Stimulated activated CD4-positive, alpha-beta T cell treated with anti-CD3 and anti-CD28 coated beads, Interleukin-15, amount 100 ng/mL, for 48 hours (primary cell): ENCODE measurements around the gene ACTG1.
A peak's percentile ranks its signal among the peaks of the same experiment; 100 is the strongest.
"Not testable (repeated sequence)": the region's sequence is repeated elsewhere in the genome, so short reads cannot be mapped to it uniquely, and the experiment has no call there.

Source experiments
- DNase-seq, 2 donors: peaks; one replicate each; pipeline ENCODE4 v3.0.0-alpha.2; 2020; ENCODE audit warnings: low read depth in 2 of 2

ACTG1 gene

DNA sequence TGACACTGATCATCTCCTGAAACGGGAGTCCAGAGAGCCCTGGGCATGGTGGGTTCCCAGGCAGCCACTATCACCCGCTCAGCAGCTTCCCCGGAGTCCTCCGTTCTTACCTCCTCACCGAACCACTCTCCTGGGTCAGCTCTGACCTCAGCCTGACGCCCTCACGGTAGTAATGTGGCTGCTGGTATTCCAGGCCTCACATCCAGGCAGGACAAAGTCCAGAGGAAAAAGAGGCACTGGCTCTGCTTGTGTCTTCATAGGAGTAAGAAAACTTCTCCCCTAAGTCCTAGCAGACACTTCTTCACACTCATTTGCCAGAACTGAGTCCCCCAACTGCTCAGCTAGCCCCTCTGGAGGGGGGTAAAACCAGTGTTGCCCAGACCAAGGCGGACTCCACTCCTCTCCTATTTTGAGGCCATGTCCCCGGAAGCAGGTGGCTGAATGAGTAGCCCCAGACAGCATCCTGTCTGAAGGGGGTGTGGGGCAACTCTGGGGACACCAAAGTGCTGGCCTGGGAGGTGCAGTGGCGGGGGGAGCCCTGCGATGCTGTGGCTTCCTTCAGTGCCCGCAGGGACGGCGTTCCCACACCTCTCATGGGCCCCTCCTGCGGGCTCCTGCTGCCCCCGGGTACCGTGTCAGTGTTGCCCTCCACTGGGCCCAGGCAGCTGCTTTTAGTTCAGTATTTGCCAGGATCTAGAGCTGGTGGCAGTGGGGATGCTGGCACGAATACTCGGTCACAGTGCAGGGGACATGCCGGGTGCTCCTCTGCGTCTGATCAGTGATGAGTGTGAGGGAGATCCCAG, 20.9 kb upstream of the ACTG1 start:
- DNase-seq = no peak

DNA sequence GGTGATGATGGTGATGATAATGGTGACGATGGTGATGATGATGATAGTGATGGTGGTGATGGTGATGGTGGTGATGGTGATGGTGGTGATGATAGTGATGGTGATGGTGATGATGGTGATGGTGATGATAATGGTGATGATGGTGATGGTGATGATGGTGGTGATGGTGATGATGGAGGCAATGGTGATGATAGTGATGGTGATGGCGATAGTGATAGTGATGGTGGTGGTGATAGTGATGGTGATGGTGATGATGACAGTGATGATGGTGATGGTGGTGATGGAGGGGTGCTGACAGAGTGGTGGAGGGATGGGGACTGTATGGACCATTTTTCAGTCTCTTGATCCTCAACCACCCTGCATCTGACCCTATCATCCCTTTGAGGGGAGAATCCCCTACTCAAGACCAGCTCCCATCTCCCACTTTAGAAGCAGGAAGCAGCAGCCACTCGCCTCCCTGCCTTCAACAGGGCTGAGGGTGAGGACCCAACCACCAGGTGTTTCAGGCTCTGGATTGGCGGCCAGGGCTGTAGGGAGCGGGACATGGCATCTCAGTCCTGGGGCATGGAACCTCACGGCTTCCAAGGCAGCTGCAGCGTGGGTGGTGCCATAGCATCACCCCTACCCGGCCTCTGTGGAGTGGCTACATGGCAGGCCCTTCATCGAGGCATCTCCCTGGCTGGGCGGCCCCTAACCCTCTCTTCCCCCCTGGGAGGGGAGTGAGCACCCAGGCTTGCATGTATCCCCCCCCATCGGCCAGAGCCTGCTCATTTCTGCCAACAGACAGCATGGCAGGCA, 20.1 kb upstream of the ACTG1 start:
- no peak for DNase-seq

DNA sequence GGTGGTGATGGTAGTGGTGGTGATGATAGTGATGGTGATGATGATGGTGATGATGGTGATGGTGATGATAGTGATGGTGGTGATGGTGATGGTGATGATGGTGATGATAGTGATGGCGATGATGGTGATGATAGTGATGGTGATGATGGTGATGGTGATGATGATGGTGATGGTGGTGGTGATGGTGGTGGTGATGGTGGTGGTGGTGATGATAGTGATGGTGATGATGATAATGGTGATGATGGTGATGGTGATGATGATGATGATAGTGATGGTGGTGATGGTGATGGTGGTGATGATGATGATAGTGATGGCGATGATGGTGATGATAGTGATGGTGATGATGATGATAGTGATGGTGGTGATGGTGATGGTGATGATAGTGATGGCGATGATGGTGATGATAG, 19.4 kb upstream of the ACTG1 start:
- DNase-seq = not testable (repeated sequence)

GRCh38 chr17:81531013-81531412, 18.4 kb upstream of the ACTG1 start:
- not testable (repeated sequence) for DNase-seq

GRCh38 chr17:81529437-81529803, 16.8 kb upstream of the ACTG1 start:
- DNase-seq = no peak

GRCh38 chr17:81528651-81529436, 16.2 kb upstream of the ACTG1 start:
- no peak for DNase-seq

- DNase-seq = no peak
Measured at GRCh38 chr17:81528384-81528650, 15.7 kb upstream of the ACTG1 start.

DNA sequence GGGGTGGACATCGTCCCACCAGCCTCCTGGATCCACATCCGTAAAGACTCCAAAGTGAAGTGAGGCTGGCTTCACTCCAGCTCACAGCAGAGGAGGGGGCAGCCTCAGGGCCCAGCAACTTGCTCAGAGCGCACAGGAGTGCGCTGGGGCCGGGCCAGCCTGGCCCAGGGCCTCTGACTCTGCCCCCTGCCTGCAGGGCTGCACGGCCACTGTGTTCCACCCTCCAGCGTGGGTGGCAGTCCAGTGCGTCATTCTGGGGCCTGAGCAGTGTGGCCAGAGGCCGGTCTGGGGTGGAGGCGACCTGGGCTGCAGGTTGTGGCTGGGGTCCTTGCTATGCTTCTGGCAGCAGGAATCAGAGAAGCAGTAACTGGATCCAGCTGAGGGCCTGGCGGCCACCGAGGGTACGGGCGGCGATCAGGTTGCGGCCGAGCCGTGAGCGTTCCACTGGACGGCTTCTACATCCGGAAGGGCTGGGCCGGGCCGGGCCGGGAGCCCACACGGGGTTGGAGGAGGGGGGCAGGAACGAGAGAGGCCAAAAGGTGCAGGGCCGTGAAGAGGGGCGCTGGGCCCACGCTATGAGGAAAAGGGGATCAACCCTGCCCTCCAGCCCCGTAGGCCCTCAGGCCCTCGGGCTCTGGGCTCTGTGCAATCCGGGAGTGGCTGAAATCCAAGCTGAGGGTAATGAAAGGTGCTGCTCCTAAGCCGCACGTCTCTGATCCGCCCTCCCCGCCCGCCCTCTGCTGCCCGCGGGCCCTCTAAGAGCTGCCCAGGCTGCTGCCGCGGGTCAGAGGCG, 15.2 kb upstream of the ACTG1 start, which contains the start of gene FSCN2:
TSS of gene FSCN2 (plus strand) at position 787 of the 793 bp plus-strand sequence. CDS start 155 bp downstream, outside the sequence.
- DNase-seq = no peak

- no peak for DNase-seq
Measured at GRCh38 chr17:81526662-81527571, 14.3 kb upstream of the ACTG1 start.

DNA sequence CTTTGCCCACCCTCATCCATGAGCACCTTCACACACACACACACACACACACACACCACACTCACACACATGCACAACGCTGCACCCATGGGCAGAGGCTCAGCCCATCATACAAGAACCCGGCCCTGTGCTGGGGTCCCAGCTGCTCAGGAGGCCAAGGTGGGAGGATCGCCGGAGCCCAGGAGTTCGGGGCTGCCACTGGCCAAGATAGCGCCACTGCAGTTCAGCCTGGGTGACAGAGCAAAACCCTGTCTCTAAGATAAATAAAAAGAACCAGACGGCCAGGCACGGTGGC, 12.2 kb upstream of the ACTG1 start:
- no peak for DNase-seq

DNA sequence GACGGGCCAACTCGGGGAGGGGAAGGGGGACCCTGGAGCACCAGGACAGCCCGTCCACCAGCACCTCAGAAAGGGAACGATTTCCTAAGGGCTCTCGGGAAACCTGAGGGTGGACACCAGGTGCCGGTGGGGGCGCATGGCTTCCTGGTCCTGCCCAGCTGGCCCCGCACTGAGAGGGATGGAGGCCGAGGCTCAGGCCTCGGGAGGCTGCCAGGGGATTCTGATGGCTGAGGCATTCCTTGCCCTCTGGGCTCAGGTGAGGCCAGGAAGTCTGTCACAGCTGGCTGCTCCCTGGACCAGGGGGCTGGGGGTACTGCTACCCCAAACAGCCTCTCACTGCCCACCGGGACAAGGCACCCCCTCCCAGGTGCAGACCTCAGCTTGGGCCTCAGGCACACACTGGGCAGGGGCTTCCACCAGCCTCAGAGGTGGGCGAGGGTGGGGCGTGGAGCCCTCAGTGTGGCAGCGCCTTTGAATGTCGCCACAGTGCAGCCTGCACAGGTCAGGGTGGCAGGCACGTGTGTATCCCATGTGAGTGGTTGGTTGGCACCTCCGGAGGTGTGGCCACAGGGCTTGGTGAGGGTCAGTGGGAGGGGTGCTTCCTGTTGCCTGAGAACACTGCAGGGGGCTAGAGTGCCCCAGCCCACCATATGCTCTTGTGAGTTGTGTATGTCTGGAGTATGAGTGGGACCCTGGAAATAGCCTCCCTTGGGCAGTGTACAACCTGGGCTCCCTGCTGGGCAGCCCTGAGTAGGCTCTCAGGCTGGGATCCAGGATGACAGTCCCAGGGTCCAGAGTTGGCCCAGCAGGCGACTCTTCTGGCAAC, 11.7 kb upstream of the ACTG1 start:
- no peak for DNase-seq

- DNase-seq = no peak
Measured at GRCh38 chr17:81523402-81524038, 10.9 kb upstream of the ACTG1 start.

GRCh38 chr17:81522491-81523401, 10.1 kb upstream of the ACTG1 start:
- no peak for DNase-seq

- DNase-seq = no peak
Measured at GRCh38 chr17:81520021-81520901, 7.7 kb upstream of the ACTG1 start.

- DNase-seq = peak in 1 of 2 donors; percentile 63
Measured at GRCh38 chr17:81519284-81520020, 6.9 kb upstream of the ACTG1 start.

DNA sequence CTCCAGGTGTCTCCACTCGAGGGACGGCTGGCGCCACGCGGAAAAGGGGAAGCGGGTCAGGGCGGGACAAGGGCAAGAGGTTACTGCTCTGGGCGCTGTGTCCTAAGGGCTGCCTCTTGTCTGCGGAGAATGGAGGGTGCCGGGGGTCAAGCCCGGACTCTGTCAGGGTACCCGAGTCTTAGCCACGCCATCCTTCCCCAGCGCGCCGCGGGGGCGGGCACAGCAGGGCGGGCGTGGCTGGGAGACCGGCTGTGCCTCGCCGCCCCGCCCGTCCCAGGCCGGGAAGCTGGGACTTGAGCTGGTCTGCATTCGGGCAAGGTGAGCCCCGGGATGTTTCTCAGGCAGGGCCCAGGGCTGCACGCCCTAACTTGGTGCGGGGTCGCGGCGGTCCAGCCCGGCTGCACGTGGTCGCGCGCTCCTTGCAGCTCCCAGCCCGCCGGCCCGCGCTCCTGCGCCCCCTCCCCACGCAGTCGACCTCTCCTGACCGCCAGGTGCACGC, 6.2 kb upstream of the ACTG1 start:
- DNase-seq = no peak
